GM12872 (cell line): ENCODE measurements around the gene PEDS1.

Source experiments
- CTCF ChIP-seq: IDR thresholded peaks from 3 replicates; pipeline ENCODE4 v1.5.1; 2011; ENCODE audit warnings: low read depth, mild to moderate bottlenecking, low read length, moderate library complexity; ENCODE audit not compliant: insufficient read depth

PEDS1 gene

GRCh38 chr20:50107796-50108331 lies 45.7 kb downstream of the PEDS1 start:
- no peak for TF ChIP-seq CTCF

- no peak for TF ChIP-seq CTCF
These were observed 46.4 kb downstream of the PEDS1 start for GRCh38 chr20:50107086-50107660.
